ENCODE measurements around the gene UNC45B.

GRCh38 chr17:35218915-35219314 is 71.3 kb downstream of the UNC45B start:
- TF ChIP-seq CTCF (IDR thresholded peaks at IDR 0.05; ENCODE audit: low read depth, low read length) = no peak
- TF ChIP-seq EZH2phosphoT487 (IDR thresholded peaks at IDR 0.05; ENCODE audit: low read depth) = no peak
